ENCODE results near the gene ZNF146.
"Not testable (repeated sequence)": the region's sequence is repeated elsewhere in the genome, so short reads cannot be mapped to it uniquely, and the experiment has no call there.

The ZNF146 gene

DNA sequence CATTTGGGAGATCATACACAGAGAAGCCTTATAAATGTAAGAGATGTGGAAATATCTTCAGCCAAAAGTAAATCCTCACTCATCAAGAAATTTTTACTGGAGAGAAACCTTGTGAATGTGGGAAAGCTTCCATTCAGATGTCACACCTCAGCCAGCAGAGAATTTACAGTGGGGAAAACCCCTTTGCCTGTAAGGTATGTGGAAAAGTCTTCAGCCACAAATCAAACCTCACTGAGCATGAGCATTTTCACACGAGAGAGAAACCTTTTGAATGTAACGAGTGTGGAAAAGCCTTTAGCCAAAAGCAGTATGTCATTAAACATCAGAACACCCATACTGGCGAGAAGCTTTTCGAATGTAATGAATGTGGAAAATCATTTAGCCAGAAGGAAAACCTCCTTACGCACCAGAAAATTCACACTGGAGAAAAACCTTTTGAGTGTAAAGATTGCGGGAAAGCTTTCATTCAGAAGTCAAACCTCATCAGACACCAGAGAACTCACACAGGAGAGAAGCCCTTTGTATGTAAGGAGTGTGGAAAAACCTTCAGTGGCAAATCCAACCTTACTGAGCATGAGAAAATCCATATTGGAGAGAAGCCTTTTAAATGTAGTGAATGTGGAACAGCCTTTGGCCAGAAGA lies 21.5 kb downstream of the ZNF146 start:
- DNase-seq, result no peak

DNA sequence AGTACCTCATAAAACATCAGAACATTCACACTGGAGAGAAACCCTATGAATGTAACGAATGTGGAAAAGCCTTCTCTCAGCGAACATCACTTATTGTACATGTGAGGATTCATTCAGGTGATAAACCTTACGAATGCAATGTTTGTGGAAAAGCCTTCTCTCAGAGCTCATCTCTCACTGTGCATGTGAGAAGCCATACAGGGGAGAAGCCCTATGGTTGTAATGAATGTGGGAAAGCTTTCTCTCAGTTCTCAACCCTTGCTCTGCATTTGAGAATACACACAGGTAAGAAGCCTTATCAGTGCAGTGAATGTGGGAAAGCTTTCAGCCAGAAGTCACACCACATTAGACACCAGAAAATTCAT lies 22.0 kb downstream of the ZNF146 start:
- no peak for DNase-seq

DNA sequence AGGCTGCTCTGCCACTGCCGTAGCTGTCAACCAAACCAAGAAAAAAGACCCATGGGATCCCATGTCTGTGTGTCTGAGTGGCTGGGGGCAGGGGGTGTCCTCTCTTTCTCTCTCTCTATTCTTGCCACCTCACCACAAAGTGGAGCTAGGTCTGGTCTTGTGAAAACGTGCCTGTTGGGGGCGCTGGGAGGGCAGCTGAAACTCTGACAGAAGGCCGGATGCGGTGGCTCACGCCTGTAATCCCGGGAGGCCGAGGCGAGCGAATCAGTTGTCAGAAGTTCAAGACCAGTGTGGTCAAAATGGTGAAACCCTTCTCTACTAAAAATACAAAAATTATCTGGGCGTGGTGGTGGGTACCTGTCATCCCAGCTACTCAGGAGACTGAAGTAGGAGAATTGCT lies 29.2 kb downstream of the ZNF146 start:
- DNase-seq, result no peak

DNA sequence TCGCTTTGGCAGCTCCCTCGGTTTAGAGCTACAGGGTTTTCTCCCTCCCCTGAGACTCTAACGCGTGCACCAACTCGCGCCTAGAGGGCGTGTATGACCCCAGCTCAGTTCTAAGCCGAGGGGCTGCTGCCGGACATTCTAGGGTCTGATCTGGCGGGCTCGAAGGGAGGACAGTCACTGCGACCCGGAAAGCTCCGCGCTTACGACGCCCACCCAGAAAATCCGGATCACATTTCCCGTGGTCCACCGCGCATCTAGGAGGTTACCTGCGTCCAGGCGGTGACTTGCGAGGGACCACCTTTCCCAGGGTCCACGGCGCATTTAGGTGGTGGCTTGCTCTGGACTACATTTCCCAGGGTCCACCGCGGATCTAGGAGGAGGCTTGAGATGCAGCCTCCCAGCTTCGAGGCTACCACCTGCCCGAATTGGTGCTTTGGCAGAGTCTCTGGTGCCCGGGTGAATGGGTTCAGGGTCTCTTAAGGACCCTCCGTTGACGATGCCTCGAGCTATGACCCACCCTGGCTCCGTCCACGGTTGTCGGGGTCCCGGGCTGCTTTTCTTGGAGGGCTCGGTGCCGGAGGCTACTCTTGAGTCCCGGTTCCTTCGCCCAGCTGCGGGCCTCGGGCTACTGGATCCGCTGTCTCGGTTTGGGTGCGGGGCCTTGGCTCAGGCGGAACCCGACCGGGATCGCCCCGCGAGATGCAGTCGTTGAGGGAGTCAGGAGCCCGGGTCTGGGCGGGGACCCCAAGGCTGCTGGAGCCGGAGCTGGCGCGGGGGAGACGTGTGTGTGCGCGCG lies 30.5 kb downstream of the ZNF146 start:
- DNase-seq, result no peak

DNA sequence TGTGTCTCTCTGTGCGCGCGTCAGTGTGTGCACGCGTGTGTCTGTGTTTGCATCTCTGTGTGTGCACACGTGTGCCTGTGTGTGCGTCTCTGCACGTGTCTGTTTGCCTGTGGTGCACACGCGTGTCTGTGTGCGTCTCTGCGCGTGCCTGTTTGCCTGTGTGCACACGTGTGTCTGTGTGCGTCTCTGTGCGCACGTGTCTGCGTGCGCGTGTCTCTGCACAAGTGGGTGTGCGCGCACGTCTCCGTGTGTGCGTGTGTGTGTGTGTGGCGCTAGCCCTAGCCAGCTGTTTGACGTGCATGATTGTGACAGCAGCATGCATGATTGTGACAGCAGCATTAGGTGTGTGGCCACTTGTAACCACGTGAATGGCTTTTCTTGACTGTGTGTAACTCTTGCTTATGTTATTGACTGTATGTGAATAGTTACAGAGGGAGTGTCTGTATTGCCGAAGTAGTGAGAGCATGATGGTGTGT lies 31.1 kb downstream of the ZNF146 start:
- DNase-seq, result no peak

DNA sequence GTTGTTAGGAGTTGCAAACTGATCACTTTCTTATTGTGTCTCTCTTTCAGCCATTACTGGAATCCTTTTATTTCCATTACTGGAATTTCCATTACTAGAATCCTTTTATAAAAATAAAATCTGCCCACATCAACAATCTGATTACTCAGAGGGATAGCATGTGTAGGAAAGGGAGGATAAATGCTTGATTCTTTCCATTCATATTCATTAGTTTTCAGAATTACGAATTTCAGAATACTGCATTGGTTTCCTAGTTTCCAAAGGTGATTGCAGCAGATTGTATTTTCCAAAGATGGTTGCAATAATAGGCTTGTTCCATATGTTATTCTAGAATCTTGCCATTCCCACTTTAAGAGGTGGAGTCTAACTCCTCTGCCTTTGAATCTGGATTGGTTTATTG lies 37.1 kb downstream of the ZNF146 start:
- DNase-seq, result no peak

DNA sequence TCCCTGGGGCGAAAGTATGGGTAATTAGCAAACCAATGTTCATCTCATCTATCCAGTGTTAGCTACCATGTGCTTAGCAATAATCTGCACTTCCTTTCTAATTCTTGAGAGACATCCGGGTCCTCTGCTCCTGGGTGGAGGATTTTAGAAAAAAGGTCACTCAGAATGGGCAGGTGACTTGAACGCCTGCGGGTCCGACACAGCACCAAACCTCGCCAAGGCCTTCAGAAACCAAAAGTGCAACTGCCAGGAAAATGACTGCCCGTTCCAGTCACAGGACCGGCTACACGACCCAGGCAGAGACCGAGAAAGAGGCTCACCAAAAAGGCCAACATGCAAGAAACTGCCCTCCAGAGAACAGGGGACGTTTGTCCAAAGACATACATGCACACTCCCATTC lies 39.9 kb downstream of the ZNF146 start:
- no peak for DNase-seq

DNA sequence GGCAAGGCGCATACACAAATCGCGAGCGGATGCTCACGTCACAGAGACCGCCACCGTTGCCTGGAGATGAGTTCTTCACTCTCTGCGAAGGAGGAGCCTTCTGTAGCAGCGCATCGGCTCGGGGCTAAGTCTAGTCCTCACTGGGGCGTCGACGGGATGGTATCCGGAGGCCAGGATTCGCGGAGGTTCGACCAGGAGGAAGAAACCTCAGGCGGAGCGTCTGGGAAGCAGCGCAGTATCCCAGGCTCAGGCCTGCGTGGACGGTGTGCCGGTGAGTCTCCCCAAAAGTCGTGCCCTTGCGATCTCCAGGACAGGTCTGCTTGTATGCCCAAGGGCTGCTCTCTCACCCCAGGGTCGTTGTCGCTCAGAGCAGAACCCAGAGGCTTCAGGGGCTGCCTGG lies 40.4 kb downstream of the ZNF146 start:
- DNase-seq, result no peak

DNA sequence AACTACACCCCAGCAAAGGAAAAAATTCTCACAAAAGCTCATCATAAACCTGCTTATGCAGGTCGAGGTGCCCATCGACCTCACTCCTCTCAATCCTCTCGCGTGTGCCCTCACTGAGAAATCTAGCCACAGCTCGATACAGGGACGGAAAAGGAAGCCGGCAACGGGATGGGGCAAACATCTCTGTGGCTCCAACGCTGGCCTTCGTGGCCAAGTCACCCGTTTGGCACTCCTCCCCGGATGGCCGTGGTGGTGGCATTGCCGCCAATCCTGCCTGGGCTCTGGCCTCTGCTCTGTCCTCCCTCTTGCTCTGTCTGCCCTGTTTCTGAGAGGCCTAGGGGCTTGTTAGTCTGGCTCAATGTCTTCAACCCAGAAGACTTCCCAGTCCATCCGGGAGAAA lies 41.2 kb downstream of the ZNF146 start:
- no peak for DNase-seq

DNA sequence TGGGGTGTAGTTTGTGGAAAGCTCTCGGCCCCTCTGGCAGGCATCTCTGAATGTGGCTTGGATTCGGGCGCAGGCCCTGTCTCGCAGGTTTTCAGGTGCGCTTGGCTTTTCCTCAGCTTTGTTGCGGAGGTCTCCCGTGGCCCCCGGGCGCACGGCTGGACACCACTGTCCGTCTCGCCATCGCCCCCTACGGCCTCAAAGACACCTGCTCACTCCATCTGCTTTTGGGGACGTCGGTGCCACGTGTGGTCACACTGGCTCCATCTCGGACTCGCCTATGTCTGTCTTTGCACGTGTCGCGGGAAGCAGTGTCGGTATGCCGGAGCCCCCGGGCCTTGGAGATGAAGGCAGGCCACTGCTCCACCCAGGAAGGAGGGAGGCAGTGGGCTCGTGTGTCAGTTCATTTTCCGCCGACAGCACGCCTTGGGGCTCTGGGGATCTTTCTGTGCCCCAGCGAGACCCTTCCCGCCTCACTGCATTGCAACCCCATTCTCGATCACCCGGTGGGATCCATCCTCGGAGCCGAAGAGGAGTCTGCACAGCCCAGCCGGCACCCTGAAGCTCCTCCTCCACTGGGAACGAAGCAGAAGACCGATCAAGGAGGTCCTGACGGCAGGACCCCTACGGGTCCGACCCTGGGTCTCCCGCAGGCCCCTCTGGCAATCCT lies 42.1 kb downstream of the ZNF146 start:
- DNase-seq, result no peak

DNA sequence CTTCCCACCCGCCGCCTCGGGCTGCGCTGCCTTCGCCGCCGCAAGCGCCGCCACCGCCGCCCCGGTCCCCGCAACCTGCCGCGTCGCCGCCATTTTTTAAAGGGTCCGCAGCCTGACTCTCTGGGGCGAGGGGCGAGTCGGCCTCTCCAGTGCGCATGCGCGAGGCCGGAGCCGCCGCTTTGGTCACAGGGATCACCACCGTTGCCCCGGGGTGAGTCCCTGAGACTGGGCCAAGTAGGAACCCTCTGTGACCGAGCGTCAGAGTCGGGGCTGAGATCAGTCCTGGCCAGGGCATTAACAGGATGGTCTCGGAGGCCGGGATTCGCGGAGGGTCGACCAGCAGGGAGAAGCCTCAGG lies 42.6 kb downstream of the ZNF146 start:
- DNase-seq, result no peak

DNA sequence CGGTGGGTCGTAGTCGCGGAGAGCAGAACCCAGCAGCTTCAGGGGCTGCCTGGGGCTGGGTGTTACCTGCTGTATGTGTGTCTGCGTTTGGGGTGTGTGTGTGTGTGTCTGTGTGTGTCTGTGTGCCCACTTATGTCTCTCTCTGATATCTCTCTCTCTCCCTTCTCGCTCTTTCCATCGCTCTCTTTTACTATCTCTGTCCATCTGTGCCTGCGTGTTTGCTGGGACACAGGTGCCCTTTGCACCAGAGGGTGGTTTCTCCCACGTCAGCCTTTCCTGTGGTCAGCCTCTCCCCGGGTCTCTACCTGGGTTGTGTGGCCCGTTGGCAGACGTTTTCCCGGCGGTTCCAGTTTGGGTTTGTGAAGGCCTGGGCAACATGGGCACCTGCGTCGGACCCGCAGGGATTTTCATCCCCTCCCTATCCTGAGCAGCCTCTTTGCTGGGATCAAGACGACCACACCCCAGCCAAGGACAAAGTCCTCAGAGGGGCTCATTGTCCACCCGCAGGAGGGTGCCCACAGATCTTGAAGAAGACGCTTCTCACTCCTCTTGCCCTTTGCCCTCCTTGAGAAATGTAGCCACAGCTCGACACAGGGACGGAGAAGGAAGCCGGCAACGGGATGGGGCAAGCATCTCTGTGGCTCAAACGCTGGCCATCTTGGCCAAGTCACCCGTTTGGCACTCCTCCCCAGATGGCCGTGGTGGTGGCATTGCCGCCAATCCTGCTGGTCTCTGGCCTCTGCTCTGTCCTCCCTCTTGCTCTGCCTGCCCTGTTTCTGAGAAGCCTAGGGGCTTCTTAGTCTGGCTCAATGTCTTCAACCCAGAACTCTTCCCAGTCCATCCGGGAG lies 43.3 kb downstream of the ZNF146 start:
- no peak for DNase-seq

DNA sequence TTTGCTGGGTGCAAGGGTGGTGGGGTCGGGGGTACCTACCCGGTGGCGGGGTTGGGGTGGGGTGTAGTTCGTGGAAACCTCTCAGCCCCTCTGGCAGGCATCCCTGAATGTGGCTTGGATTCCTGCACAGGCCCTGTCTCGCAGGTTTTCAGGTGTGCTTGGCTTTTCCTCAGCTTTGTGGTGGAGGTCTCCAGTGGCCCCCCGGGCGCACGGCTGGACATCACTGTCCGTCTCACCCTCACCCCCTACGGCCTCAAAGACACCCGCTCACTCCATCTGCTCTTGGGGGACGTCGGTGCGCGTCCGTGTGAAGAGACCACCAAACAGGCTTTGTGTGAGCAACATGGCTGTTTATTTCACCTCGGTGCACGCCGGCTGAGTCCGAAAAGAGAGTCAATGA lies 44.3 kb downstream of the ZNF146 start:
- no peak for DNase-seq

DNA sequence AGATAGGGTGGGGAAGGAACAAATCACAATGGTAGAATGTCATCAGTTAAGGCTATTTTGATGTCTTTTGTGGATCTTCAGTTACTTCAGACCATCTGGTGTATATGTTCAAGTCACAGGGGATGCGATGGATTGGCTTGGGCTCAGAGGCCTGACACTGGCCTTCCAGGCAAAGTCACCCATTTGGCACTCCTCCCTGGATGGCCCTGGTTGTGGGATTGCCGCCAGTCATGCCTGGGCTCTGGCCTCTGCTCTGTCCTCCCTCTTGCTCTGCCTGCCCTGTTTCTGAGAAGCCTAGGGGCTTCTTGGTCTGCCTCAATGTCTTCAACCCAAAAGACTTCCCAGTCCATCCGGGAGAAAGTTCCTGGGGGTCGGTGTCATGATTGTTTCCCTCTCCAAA lies 50.2 kb downstream of the ZNF146 start:
- no peak for DNase-seq

DNA sequence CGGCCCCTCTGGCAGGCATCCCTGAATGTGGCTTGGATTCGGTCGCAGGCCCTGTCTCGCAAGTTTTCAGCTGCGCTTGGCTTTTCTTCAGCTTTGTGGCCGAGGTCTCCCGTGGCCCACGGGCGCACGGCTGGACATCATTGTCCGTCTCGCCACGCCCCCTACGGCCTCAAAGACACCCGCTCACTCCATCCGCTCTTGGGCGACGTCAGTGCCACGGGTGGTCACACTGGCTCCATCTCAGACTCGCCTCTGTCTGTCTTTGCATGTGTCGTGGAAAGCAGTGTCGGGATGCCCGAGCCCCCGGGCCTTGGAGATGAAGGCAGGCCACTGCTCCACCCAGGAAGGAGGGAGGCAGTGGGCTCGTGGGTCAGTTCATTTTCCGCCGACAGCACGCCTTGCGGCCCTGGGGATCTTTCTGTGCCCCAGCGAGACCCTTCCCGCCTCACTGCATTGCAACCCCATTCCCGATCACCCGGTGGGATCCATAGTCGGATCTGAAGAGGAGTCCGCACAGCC lies 51.0 kb downstream of the ZNF146 start:
- no peak for DNase-seq

DNA sequence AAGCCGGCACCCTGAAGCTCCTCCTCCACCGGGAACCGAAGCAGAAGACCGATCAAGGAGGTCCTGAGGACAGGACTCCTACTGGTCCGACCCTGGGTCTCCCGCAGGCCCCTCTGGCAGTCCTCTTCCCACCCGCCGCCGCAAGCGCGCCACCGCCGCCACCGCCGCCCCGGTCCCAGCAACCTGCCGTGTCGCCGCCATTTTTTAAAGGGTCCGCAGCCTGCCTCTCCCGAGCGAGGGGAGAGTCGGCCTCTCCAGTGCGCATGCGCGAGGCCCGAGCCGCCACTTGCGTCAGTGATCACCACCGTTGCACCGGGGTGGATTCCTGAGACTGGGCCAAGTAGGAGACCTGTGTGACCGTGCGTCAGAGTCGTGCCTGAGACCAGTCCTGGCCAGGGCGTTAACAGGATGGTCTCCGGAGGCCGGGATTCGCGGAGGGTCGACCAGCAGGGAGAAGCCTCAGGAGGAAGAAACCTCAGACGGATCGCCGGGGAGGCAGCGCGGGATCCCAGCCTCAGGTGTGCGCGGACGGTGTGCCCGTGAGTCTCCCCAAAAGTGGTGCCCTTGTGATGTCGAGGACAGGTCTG lies 51.6 kb downstream of the ZNF146 start:
- no peak for DNase-seq

DNA sequence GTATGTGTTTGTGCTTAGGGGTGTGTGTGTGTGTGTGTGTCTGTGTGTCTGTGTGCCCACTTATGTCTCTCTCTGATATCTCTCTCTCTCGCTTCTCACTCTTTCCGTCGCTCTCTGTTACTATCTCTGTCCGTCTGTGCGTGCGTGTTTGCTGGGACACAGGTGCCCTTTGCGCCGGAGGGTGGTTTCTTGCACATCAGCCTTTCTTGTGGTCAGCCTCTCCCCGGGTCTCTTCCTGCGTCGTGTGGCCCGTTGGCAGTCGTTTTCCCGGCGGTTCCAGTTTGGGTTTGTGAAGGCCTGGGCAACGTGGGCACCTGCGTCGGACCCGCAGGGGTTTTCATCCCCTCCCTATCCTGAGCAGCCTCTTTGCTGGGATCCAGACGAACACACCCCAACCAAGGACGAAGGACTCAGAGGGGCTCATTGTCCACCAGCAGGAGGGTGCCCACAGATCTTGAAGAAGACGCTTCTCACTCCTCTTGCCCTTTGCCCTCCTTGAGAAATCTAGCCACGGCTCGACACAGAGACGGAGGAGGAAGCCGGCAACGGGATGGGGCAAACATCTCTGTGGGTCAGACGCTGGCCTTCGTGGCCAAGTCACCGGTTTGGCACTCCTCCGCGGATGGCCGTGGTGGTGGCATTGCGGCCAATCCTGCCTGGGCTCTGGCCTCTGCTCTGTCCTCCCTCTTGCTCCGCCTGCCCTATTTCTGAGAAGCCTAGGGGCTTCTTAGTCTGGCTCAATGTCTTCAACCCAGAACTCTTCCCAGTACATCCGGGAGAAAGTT lies 52.3 kb downstream of the ZNF146 start:
- DNase-seq, result no peak

DNA sequence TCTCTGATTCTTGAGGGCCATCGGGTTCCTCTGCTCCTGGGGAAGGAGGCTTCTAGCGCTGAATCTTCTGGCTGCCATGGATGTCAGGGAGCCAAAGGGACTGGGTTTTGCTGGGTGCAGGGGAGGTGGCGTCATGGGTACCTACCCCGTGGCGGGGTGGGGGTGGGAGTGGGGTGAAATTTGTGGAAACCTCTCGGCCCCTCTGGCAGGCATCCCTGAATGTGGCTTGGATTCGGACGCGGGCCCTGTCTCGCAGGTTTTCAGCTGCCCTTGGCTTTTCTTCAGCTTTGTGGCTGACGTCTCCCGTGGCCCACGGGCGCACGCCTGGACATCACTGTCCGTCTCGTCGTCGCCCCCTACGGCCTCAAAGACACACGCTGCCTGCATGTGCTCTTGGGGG lies 53.2 kb downstream of the ZNF146 start:
- not testable (repeated sequence) for DNase-seq

DNA sequence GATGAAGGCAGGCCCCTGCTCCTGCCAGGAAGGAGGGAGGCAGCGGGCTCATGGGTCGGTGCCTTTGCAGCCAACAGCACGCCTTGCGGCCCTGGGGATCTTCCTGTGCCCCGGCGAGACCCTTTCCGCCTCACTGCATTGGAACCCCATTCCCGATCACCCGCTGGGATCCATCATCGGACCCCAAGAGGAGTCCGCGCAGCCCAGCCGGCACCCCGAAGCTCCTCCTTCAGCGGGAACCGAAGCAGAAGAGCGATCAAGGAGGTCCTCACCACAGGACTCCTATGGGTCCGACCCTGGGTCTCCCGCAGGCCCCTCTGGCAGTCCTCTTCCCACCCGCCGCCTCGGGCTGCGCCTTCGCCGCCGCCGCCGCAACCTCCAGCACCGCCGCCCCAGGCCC lies 53.7 kb downstream of the ZNF146 start:
- DNase-seq, result not testable (repeated sequence)

DNA sequence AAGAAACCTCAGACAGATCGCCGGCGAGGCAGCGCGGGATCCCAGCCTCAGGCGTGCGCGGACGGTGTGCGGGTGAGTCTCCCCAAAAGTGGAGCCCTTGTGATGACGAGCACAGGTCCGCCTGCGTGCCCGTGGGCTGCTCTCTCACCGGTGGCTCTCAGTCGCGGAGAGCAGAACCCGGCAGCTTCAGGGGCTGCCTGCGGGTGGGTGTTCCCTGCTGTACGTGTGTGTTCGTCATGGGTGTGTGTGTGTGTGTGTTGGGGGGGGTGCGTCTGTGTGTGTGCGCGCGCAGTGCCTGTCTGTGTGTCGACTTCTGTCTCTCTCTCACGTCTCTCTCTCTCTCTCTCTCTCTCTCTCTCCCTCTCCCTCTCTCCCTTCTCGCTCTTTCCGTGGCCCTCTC lies 54.4 kb downstream of the ZNF146 start:
- DNase-seq, result not testable (repeated sequence)
